Left hindlimb (tissue), 1 donor: ENCODE results near the gene PCSK4.

Source experiments
- DNase-seq: peaks from one replicate; pipeline ENCODE4 v3.0.0-alpha.2; 2018

The PCSK4 gene

GRCh38 chr19:1435378-1435989 is 54.7 kb downstream of the PCSK4 start:
- no peak for DNase-seq

- no peak for DNase-seq
These were observed 55.5 kb downstream of the PCSK4 start for GRCh38 chr19:1434577-1435060.

GRCh38 chr19:1434040-1434366 is 56.1 kb downstream of the PCSK4 start:
- no peak for DNase-seq

GRCh38 chr19:1433119-1434039 is 56.8 kb downstream of the PCSK4 start:
- DNase-seq = no peak

GRCh38 chr19:1432507-1432887 is 57.7 kb downstream of the PCSK4 start:
- no peak for DNase-seq

- DNase-seq = no peak
These were observed 58.2 kb downstream of the PCSK4 start for GRCh38 chr19:1431759-1432506.
